ENCODE measurements around the gene KRT71. TPM values are rescaled to one million over a fixed set of nuclear protein-coding genes. Genes with fewer than 3 reads are reported as not detected.

Gene KRT71
- total RNA-seq, 1 donor from 2014 or later: not detected

- Mint-ChIP-seq H3K4me3 (no peak overlapping the region), H3K4me1 (no peaks in the 10 kb centered on the region), H3K9me3 (no peaks in the 10 kb centered on the region), H3K27me3 (ENCODE audit: low read depth) (peaks cover 18% of the 10 kb centered on the region), H3K36me3 (ENCODE audit: low read depth) (no peaks in the 10 kb centered on the region), H3K27ac (ENCODE audit: unreplicated experiment) (peak overlapping the region; percentile 4)
- no peak for TF ChIP-seq CTCF (conservative IDR thresholded peaks at IDR 0.05)
- no peak for DNase-seq (ENCODE audit: low read depth, low spot score)
These were observed 28.5 kb upstream of the KRT71 start for GRCh38 chr12:52581481-52581880.

GRCh38 chr12:52581066-52581465 is 28.1 kb upstream of the KRT71 start:
- H3K27ac Mint-ChIP-seq (ENCODE audit: unreplicated experiment): no peak overlapping the region
- H3K4me3 Mint-ChIP-seq: no peak overlapping the region
- DNase-seq (ENCODE audit: low read depth, low spot score): no peak
- no peaks in the 10 kb centered on the region for H3K4me1 Mint-ChIP-seq
- no peaks in the 10 kb centered on the region for H3K36me3 Mint-ChIP-seq (ENCODE audit: low read depth)
- peaks cover 15% of the 10 kb centered on the region for H3K27me3 Mint-ChIP-seq (ENCODE audit: low read depth)
- TF ChIP-seq CTCF (conservative IDR thresholded peaks at IDR 0.05): no peak
- no peaks in the 10 kb centered on the region for H3K9me3 Mint-ChIP-seq

GRCh38 chr12:52580496-52580895 is 27.6 kb upstream of the KRT71 start:
- no peaks in the 10 kb centered on the region for H3K4me1 Mint-ChIP-seq
- H3K27ac Mint-ChIP-seq (ENCODE audit: unreplicated experiment): no peak overlapping the region

GRCh38 chr12:52579468-52580465 is 26.8 kb upstream of the KRT71 start:
- peaks cover 12% of the 10 kb centered on the region for H3K27me3 Mint-ChIP-seq (ENCODE audit: low read depth)
- no peaks in the 10 kb centered on the region for H3K4me1 Mint-ChIP-seq
- no peak overlapping the region for H3K4me3 Mint-ChIP-seq
- TF ChIP-seq CTCF (conservative IDR thresholded peaks at IDR 0.05): no peak
- no peak overlapping the region for H3K27ac Mint-ChIP-seq (ENCODE audit: unreplicated experiment)
- H3K36me3 Mint-ChIP-seq (ENCODE audit: low read depth): no peaks in the 10 kb centered on the region
- no peaks in the 10 kb centered on the region for H3K9me3 Mint-ChIP-seq
- DNase-seq (ENCODE audit: low read depth, low spot score): no peak

More at GRCh38 chr12:52580496-52580895, 27.6 kb upstream of the KRT71 start:
- Mint-ChIP-seq H3K4me3 (no peak overlapping the region), H3K36me3 (ENCODE audit: low read depth) (no peaks in the 10 kb centered on the region), H3K9me3 (no peaks in the 10 kb centered on the region), H3K27me3 (ENCODE audit: low read depth) (peaks cover 15% of the 10 kb centered on the region)
- no peak for TF ChIP-seq CTCF (conservative IDR thresholded peaks at IDR 0.05)
- DNase-seq (ENCODE audit: low read depth, low spot score): no peak

GRCh38 chr12:52578469-52578868 is 25.5 kb upstream of the KRT71 start:
- no peaks in the 10 kb centered on the region for H3K9me3 Mint-ChIP-seq
- H3K27me3 Mint-ChIP-seq (ENCODE audit: low read depth): peaks cover 12% of the 10 kb centered on the region
- TF ChIP-seq CTCF (conservative IDR thresholded peaks at IDR 0.05): no peak
- no peaks in the 10 kb centered on the region for H3K4me1 Mint-ChIP-seq
- H3K27ac Mint-ChIP-seq (ENCODE audit: unreplicated experiment): no peak overlapping the region
- no peak for DNase-seq (ENCODE audit: low read depth, low spot score)
- no peaks in the 10 kb centered on the region for H3K36me3 Mint-ChIP-seq (ENCODE audit: low read depth)
- no peak overlapping the region for H3K4me3 Mint-ChIP-seq

Measured in neural crest cell (in vitro differentiated cells).